CD4-positive, alpha-beta T cell treated with Interleukin-15 for 1 hour (primary cell): ENCODE measurements around the gene PLPP1.
"Not testable (repeated sequence)": the region's sequence is repeated elsewhere in the genome, so short reads cannot be mapped to it uniquely, and the experiment has no call there.

Source experiments
- DNase-seq: peaks from one replicate; pipeline ENCODE4 v3.0.0-alpha.2; 2020

The PLPP1 gene

GRCh38 chr5:55541056-55541635, 6.4 kb upstream of the PLPP1 start:
- DNase-seq, result no peak

GRCh38 chr5:55540525-55540924, 5.8 kb upstream of the PLPP1 start:
- no peak for DNase-seq

GRCh38 chr5:55540024-55540423, 5.3 kb upstream of the PLPP1 start:
- DNase-seq, result no peak

GRCh38 chr5:55538661-55539060, 3.9 kb upstream of the PLPP1 start:
- no peak for DNase-seq

GRCh38 chr5:55537315-55537714, 2.6 kb upstream of the PLPP1 start:
- not testable (repeated sequence) for DNase-seq

GRCh38 chr5:55535199-55535905, 588 bp upstream of the PLPP1 start:
- no peak for DNase-seq

GRCh38 chr5:55533521-55534435, 986 bp downstream of the PLPP1 start:
- no peak for DNase-seq

- no peak for DNase-seq
These were observed 4.1 kb downstream of the PLPP1 start for GRCh38 chr5:55530669-55531068.

- DNase-seq, result no peak
These were observed 9.9 kb downstream of the PLPP1 start for GRCh38 chr5:55524816-55525215.

- no peak for DNase-seq
These were observed 11.5 kb downstream of the PLPP1 start for GRCh38 chr5:55523293-55523692.

GRCh38 chr5:55521881-55522280, 12.9 kb downstream of the PLPP1 start:
- DNase-seq, result no peak

- DNase-seq, result no peak
These were observed 14.5 kb downstream of the PLPP1 start for GRCh38 chr5:55520117-55520839.

GRCh38 chr5:55518831-55519390, 15.9 kb downstream of the PLPP1 start:
- DNase-seq, result no peak

GRCh38 chr5:55517804-55518203, 17.0 kb downstream of the PLPP1 start:
- DNase-seq, result no peak

- no peak for DNase-seq
These were observed 23.8 kb downstream of the PLPP1 start for GRCh38 chr5:55511010-55511409.

GRCh38 chr5:55510523-55510880, 24.3 kb downstream of the PLPP1 start:
- no peak for DNase-seq

GRCh38 chr5:55509796-55510522, 24.8 kb downstream of the PLPP1 start:
- no peak for DNase-seq

- DNase-seq, result no peak
These were observed 25.7 kb downstream of the PLPP1 start for GRCh38 chr5:55509097-55509496.

GRCh38 chr5:55507574-55507973, 27.2 kb downstream of the PLPP1 start:
- DNase-seq, result no peak

- not testable (repeated sequence) for DNase-seq
These were observed 29.1 kb downstream of the PLPP1 start for GRCh38 chr5:55505711-55506110.

- not testable (repeated sequence) for DNase-seq
These were observed 30.8 kb downstream of the PLPP1 start for GRCh38 chr5:55503917-55504316.

GRCh38 chr5:55502759-55503158, 32.0 kb downstream of the PLPP1 start:
- no peak for DNase-seq
